ENCODE results near the gene MYO18A.

GRCh38 chr17:29190039-29190438 lies 9.8 kb upstream of the MYO18A start:
- TF ChIP-seq GATA3 (IDR thresholded peaks at IDR 0.05; ENCODE audit: low read depth, low read length), result no peak
- no peak for TF ChIP-seq GATA2 (IDR thresholded peaks at IDR 0.05; ENCODE audit: low read depth, low read length)

Measured in SH-SY5Y (cell line).